Stimulated activated naive CD8-positive, alpha-beta T cell treated with anti-CD3 and anti-CD28 coated beads, Interleukin-15, Interleukin-2, amounts not matched to agents 100 U/mL and 50 U/mL, for 24 hours (primary cell): ENCODE data around the gene GLI3.

ENCODE experiments used
- ATAC-seq: fragments of 150-1000 bp; cut with Tn5 transposase; one replicate; pipeline ENCODE4 v1.10.0; 2021
- DNase-seq: peaks from one replicate; pipeline ENCODE4 v3.0.0; 2021

The GLI3 gene

GRCh38 chr7:42175834-42176723 lies 60.9 kb downstream of the GLI3 start:
- no peak for ATAC-seq

GRCh38 chr7:42174391-42174912 lies 62.6 kb downstream of the GLI3 start:
- DNase-seq: no peak
- no peak for ATAC-seq

More at GRCh38 chr7:42175834-42176723, 60.9 kb downstream of the GLI3 start:
- no peak for DNase-seq

- no peak for ATAC-seq
Observed at GRCh38 chr7:42170724-42171123, 66.3 kb downstream of the GLI3 start.

GRCh38 chr7:42168512-42168911 lies 68.5 kb downstream of the GLI3 start:
- no peak for ATAC-seq
- no peak for DNase-seq

More at GRCh38 chr7:42170724-42171123, 66.3 kb downstream of the GLI3 start:
- no peak for DNase-seq

- DNase-seq (no peak), ATAC-seq (no peak)
Observed at GRCh38 chr7:42167631-42168236, 69.3 kb downstream of the GLI3 start.

GRCh38 chr7:42167206-42167605 lies 69.8 kb downstream of the GLI3 start:
- no peak for DNase-seq

GRCh38 chr7:42164881-42165428 lies 72.1 kb downstream of the GLI3 start:
- no peak for DNase-seq
- ATAC-seq: no peak

More at GRCh38 chr7:42167206-42167605, 69.8 kb downstream of the GLI3 start:
- ATAC-seq: no peak

- ATAC-seq: no peak
- DNase-seq: no peak
Observed at GRCh38 chr7:42162560-42163325, 74.3 kb downstream of the GLI3 start.

GRCh38 chr7:42161719-42162118 lies 75.3 kb downstream of the GLI3 start:
- ATAC-seq: no peak

GRCh38 chr7:42161110-42161509 lies 75.9 kb downstream of the GLI3 start:
- no peak for DNase-seq
- ATAC-seq: no peak

More at GRCh38 chr7:42161719-42162118, 75.3 kb downstream of the GLI3 start:
- DNase-seq: no peak

- no peak for ATAC-seq
- DNase-seq: no peak
Observed at GRCh38 chr7:42159130-42159529, 77.9 kb downstream of the GLI3 start.

- ATAC-seq (no peak), DNase-seq (no peak)
Observed at GRCh38 chr7:42156967-42157721, 79.9 kb downstream of the GLI3 start.

- DNase-seq: no peak
Observed at GRCh38 chr7:42156291-42156865, 80.6 kb downstream of the GLI3 start.

GRCh38 chr7:42155584-42156290 lies 81.3 kb downstream of the GLI3 start:
- DNase-seq: no peak
- no peak for ATAC-seq

More at GRCh38 chr7:42156291-42156865, 80.6 kb downstream of the GLI3 start:
- ATAC-seq: no peak

- ATAC-seq (no peak), DNase-seq (no peak)
Observed at GRCh38 chr7:42154173-42154572, 82.8 kb downstream of the GLI3 start.

- ATAC-seq: no peak
Observed at GRCh38 chr7:42152329-42153205, 84.4 kb downstream of the GLI3 start.

GRCh38 chr7:42151309-42151708 lies 85.7 kb downstream of the GLI3 start:
- DNase-seq (no peak), ATAC-seq (no peak)

More at GRCh38 chr7:42152329-42153205, 84.4 kb downstream of the GLI3 start:
- DNase-seq: no peak

- no peak for ATAC-seq
- no peak for DNase-seq
Observed at GRCh38 chr7:42145539-42145938, 91.5 kb downstream of the GLI3 start.

GRCh38 chr7:42144604-42145003 lies 92.4 kb downstream of the GLI3 start:
- DNase-seq (no peak), ATAC-seq (no peak)
